Renal pelvis (tissue), 4 donors: ENCODE results near the gene NR2F2. TPM values are rescaled to one million over a fixed set of nuclear protein-coding genes. Genes with fewer than 3 reads are reported as not detected.
A peak's percentile ranks its signal among the peaks of the same experiment; 100 is the strongest.

Experiments used
- DNase-seq: peaks from one replicate; pipeline ENCODE4 v3.0.0-alpha.2; 2013
- polyA plus RNA-seq, 3 donors: library from polyadenylated mRNA; unstranded; fragments of 120-200 nt; gene quantifications; one replicate each; pipeline ENCODE4 v1.2.1, GENCODE V29; 2013; ENCODE audit not compliant: insufficient read length in 3 of 3

NR2F2 gene
- polyA plus RNA-seq, 3 donors: 261 to 334 (median 317) TPM

DNA sequence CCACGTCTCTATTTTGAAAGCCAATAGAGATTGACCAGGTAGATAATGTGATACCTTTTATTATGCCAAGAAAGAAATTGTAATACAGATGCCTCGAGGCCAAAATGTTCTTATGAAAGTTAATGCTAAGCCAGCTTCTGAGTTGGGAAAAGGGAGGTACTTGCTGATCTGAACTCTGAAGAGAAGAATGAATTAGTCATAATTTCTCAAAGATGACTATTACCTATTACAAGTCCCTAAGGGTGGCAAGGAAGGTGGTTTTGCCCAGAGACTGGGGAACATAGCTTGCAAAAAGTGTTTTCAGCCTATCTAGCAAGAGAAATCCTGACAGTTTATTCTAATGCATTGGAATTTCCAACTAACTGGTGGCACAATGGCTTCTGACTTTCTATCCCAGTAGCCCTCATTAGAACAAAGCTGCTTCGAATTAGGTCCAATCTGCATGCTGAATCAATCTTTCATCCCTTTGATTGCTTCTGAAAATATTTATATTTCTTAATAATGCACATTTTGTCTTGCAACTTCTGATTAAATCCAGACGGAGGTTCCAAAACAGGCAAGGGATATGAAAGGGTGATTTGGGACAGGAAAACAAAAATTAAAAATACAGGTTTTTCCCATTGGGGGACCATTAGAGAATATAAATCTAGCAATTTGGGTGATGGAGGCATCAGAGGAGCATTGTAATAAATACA lies 17.7 kb upstream of the NR2F2 start:
- DNase-seq: no peak

DNA sequence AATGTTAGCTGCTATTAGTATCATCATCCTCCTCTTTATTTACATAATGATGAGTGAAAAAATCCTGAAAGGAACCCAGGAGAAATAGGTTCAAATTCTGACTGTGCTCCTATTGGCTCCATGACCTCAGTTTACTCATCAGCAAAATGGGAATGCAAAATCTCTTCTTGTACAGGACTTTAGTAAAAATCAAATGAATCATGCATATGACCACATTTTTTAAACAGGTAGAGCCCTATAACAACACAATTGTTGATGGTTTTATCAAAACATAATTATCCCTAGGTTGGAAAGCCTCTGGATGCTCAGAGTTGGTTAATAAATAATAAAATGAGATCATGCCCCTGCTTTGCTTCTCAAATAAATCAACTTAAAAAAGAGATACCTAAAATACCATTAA lies 16.0 kb upstream of the NR2F2 start:
- no peak for DNase-seq

DNA sequence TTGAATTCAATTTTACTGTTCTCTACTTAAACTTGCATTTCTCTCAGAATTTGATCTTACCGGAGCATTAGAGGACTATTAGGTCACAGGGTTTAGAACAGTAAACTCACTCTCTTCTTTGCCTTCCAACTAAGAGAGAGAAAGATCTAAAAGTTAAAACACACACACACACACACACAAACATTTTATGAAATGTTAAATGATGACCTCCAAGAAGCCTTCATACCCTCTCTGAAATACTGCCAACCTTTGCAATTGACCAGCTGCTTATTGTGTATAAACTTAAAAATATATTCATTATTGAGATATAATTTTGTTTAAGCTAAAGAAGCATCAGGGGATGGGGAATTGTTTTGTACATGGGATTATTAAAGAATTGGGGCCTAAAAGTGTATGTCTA lies 15.5 kb upstream of the NR2F2 start:
- no peak for DNase-seq

GRCh38 chr15:96316953-96317629 lies 13.4 kb upstream of the NR2F2 start:
- DNase-seq: no peak

GRCh38 chr15:96320107-96320506 lies 10.4 kb upstream of the NR2F2 start:
- no peak for DNase-seq

- no peak for DNase-seq
These were observed 9.5 kb upstream of the NR2F2 start for GRCh38 chr15:96320703-96321638.

GRCh38 chr15:96321639-96322535 lies 8.6 kb upstream of the NR2F2 start:
- no peak for DNase-seq

GRCh38 chr15:96322536-96323318 lies 7.8 kb upstream of the NR2F2 start:
- no peak for DNase-seq

DNA sequence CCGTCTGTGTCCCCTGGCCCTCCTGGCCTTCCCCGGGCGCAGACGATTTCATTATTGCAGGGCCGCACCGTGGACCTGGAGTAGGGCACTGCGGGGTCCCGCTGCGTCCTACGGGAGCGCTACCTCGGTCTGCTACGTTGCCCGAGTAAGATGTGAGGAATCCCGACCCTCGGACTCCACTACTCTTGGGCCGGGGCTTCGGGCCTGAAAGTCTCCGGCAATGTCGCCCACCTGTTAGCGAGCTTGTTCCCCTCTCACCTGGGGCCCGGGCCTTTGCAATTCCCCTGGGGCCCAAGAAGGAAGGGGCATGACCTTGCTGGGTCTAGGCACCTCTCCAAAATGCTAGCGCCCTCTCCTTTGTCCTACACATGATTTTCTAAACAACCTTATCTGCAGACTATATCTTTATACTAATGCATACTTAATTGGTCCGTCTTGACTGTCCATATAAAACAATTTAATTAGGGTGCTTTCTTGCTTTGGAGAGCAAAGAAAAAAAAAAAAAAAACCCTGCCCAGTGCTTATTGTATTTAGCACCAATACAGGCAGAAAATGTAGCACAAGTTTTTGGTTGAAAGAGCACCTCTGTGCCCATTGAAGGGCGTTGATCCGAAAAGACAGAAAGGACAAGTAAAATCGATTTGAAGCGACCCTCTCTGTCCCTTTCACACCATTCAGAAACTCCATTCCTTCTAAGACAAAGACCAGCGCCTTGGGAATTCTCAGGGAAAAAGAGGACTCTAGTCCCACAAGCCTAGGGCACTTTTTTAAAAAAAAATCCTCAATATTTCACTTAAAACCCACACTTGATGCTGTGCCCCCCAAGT lies 7.0 kb upstream of the NR2F2 start:
- no peak for DNase-seq

GRCh38 chr15:96324192-96324895 lies 6.2 kb upstream of the NR2F2 start:
- DNase-seq: no peak

GRCh38 chr15:96324940-96325540 lies 5.5 kb upstream of the NR2F2 start:
- no peak for DNase-seq

GRCh38 chr15:96325541-96326327 lies 4.8 kb upstream of the NR2F2 start:
- DNase-seq: no peak

GRCh38 chr15:96326328-96327154 lies 4.0 kb upstream of the NR2F2 start:
- DNase-seq: peak; percentile 52

- peak; percentile 92 for DNase-seq
These were observed 3.3 kb upstream of the NR2F2 start for GRCh38 chr15:96327155-96327741.

GRCh38 chr15:96328181-96328876 lies 2.2 kb upstream of the NR2F2 start:
- peak; percentile 16 for DNase-seq

DNA sequence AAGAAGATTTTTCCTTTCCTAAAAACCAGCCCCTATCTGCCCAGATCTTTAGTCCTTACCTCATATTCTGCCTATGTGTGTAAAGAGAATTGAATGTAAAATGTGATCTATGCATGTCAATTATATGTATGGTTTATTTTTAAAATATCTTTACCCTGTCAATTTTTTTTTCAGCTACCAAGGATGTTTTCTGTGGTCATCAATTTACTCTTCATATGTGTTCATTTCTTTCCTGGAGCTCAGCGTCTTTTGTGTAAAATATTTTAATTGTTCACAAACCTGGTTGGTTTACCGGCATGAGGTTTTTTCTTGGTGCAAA lies 1.7 kb upstream of the NR2F2 start:
- no peak for DNase-seq
